DOHH2 (cell line): Measurements from ENCODE around the gene ZDHHC5.
A peak's percentile ranks its signal among the peaks of the same experiment; 100 is the strongest.

ENCODE experiments used
- H3F3A ChIP-seq: fragments of 200-600 bp; sonication (generic), shearing (Covaris generic); 2 replicates; pipeline ENCODE4 v1.6.0; 2016; ENCODE audit warnings: antibody characterized with exemption, mild to moderate bottlenecking; ENCODE audit not compliant: control insufficient read depth, insufficient read depth
- H3K27ac ChIP-seq: fragments of 200-600 bp; sonication (generic); 2 replicates; pipeline ENCODE4 v1.5.1; 2014; ENCODE audit warnings: low read depth, mild to moderate bottlenecking, low read length, moderate library complexity
- H3K27me3 ChIP-seq: fragments of 200-600 bp; sonication (generic); 2 replicates; pipeline ENCODE4 v1.6.1; 2014; ENCODE audit warnings: mild to moderate bottlenecking, low read length, mixed read lengths; ENCODE audit not compliant: control insufficient read depth
- H3K36me3 ChIP-seq: fragments of 200-600 bp; sonication (generic); 2 replicates; pipeline ENCODE4 v1.6.1; 2014; ENCODE audit warnings: mild to moderate bottlenecking, low read length, moderate library complexity, mixed read lengths; ENCODE audit not compliant: control insufficient read depth
- H3K4me1 ChIP-seq: fragments of 200-600 bp; sonication (generic); 2 replicates; pipeline ENCODE4 v1.6.1; 2014; ENCODE audit warnings: mild to moderate bottlenecking, low read length, mixed read lengths; ENCODE audit not compliant: control insufficient read depth
- H3K4me2 ChIP-seq: fragments of 200-600 bp; sonication (generic); 2 replicates; pipeline ENCODE4 v1.6.0; 2014; ENCODE audit warnings: mild to moderate bottlenecking, low read length, moderate library complexity
- H3K4me3 ChIP-seq: fragments of 200-600 bp; sonication (generic); 2 replicates; pipeline ENCODE4 v1.5.1; 2014; ENCODE audit warnings: mild to moderate bottlenecking, low read length, mixed read lengths
- H3K79me2 ChIP-seq: fragments of 200-600 bp; sonication (generic); 2 replicates; pipeline ENCODE4 v1.6.1; 2014; ENCODE audit warnings: mild to moderate bottlenecking, low read length, mixed read lengths; ENCODE audit not compliant: control insufficient read depth
- H3K9me2 ChIP-seq: fragments of 200-600 bp; sonication (generic); replicated peaks from 2 replicates; pipeline ENCODE4 v1.6.1; 2014; ENCODE audit warnings: mild to moderate bottlenecking, low read length, mixed read lengths; ENCODE audit not compliant: control insufficient read depth
- H3K9me3 ChIP-seq: fragments of 200-600 bp; sonication (generic); 2 replicates; pipeline ENCODE4 v1.6.1; 2014; ENCODE audit warnings: antibody characterized with exemption, low read length, mixed read lengths; ENCODE audit not compliant: control insufficient read depth, insufficient read depth
- H4K20me1 ChIP-seq: fragments of 200-600 bp; sonication (generic); 2 replicates; pipeline ENCODE4 v1.6.0; 2014; ENCODE audit warnings: low read depth, mild to moderate bottlenecking, antibody characterized with exemption, low read length, moderate library complexity; ENCODE audit not compliant: control insufficient read depth, insufficient read depth
- CTCF ChIP-seq: fragments of 200-600 bp; sonication (generic); IDR thresholded peaks from one replicate; pipeline ENCODE4 v1.5.1; 2014; ENCODE audit warnings: antibody characterized with exemption, mild to moderate bottlenecking, low read depth, low read length; ENCODE audit not compliant: poor library complexity, severe bottlenecking
- EZH2phosphoT487 ChIP-seq: fragments of 200-600 bp; sonication (generic); IDR thresholded peaks from 2 replicates; pipeline ENCODE4 v1.6.1; 2017; ENCODE audit warnings: borderline replicate concordance, mild to moderate bottlenecking, antibody characterized with exemption, low read length, moderate library complexity, mixed read lengths

The ZDHHC5 gene

GRCh38 chr11:57741132-57742086 lies 73.5 kb downstream of the ZDHHC5 start, which contains the start of gene SELENOH:
SELENOH (plus strand) TSS chr11:57741491; CDS start chr11:57741596, 105 bp downstream.
- Histone ChIP-seq H3K4me1 (peaks cover 15% of the 10 kb centered on the region), H3F3A (0 out of 2 replicates have a peak, but pooled peaks cover 13% of the 10 kb centered on the region), H3K9me3 (no peaks in the 10 kb centered on the region), H3K4me3 (peak within 1 kb of the TSS; percentile 84), H3K4me2 (peak within 1 kb of the TSS; percentile 100), H4K20me1 (no peaks in the 10 kb centered on the region), H3K36me3 (peaks cover 82% of the 10 kb centered on the region), H3K9me2 (no peaks in the 10 kb centered on the region), H3K27me3 (no peaks in the 10 kb centered on the region), H3K27ac (peak within 1 kb of the TSS; percentile 65), H3K79me2 (peaks cover 32% of the 10 kb centered on the region)
- TF ChIP-seq CTCF (no peak), EZH2phosphoT487 (no peak)

GRCh38 chr11:57742087-57742452 lies 74.2 kb downstream of the ZDHHC5 start:
- H3K4me3 ChIP-seq: peak overlapping the region; percentile 84
- peaks cover 30% of the 10 kb centered on the region for H3K79me2 ChIP-seq
- TF ChIP-seq EZH2phosphoT487 (no peak), CTCF (no peak)
- H3K9me3 ChIP-seq: no peaks in the 10 kb centered on the region
- H3K36me3 ChIP-seq: peaks cover 86% of the 10 kb centered on the region
- no peaks in the 10 kb centered on the region for H3K9me2 ChIP-seq
- 0 out of 2 replicates have a peak, but pooled peaks cover 13% of the 10 kb centered on the region for H3F3A ChIP-seq
- H3K4me1 ChIP-seq: peaks cover 15% of the 10 kb centered on the region
- peak overlapping the region; percentile 100 for H3K4me2 ChIP-seq
- H3K27ac ChIP-seq: peak overlapping the region; percentile 65
- H3K27me3 ChIP-seq: no peaks in the 10 kb centered on the region
- H4K20me1 ChIP-seq: no peaks in the 10 kb centered on the region

- Histone ChIP-seq H3K9me3 (no peaks in the 10 kb centered on the region), H3K4me3 (no peak overlapping the region), H3K79me2 (peaks cover 30% of the 10 kb centered on the region), H3K27me3 (no peaks in the 10 kb centered on the region), H3F3A (peaks cover 18% of the 10 kb centered on the region), H4K20me1 (no peaks in the 10 kb centered on the region), H3K4me2 (no peak overlapping the region), H3K4me1 (peaks cover 15% of the 10 kb centered on the region), H3K36me3 (peaks cover 66% of the 10 kb centered on the region), H3K9me2 (no peaks in the 10 kb centered on the region), H3K27ac (no peak overlapping the region)
- TF ChIP-seq CTCF (no peak), EZH2phosphoT487 (no peak)
Measured at GRCh38 chr11:57744357-57744756, 76.4 kb downstream of the ZDHHC5 start.
